IPS DF 6.9 (cell line): ENCODE results near the gene RPL22.
A peak's percentile ranks its signal among the peaks of the same experiment; 100 is the strongest.

ENCODE experiments used
- DNase-seq: peaks from one replicate; pipeline ENCODE4 v3.0.0-alpha.2; 2013; ENCODE audit warnings: low read depth, low spot score
- H3K27ac ChIP-seq: one replicate; pipeline ENCODE4 v1.5.1; 2013; ENCODE audit warnings: low read length, control low read depth
- H3K27me3 ChIP-seq: 2 replicates; pipeline ENCODE4 v1.6.1; 2013; ENCODE audit warnings: mild to moderate bottlenecking, low read length; ENCODE audit not compliant: control insufficient read depth, insufficient read depth
- H3K36me3 ChIP-seq: 2 replicates; pipeline ENCODE4 v1.6.1; 2013; ENCODE audit warnings: low read length; ENCODE audit not compliant: control insufficient read depth, insufficient read depth
- H3K4me1 ChIP-seq: 2 replicates; pipeline ENCODE4 v1.6.1; 2013; ENCODE audit warnings: low read length; ENCODE audit not compliant: control insufficient read depth, insufficient read depth
- H3K4me3 ChIP-seq: 2 replicates; pipeline ENCODE4 v1.5.1; 2013; ENCODE audit warnings: mild to moderate bottlenecking, low read length
- H3K9me3 ChIP-seq: 2 replicates; pipeline ENCODE4 v1.6.1; 2013; ENCODE audit warnings: low read length, inconsistent platforms; ENCODE audit not compliant: control insufficient read depth, insufficient read depth
- WGBS: extraction: QIAGEN DNeasy Blood & Tissue Kit; methylation state at CpG from one replicate; pipeline ENCODE4 v1.1.7; 2013; ENCODE audit warnings: mixed read lengths, missing lambda C conversion rate; ENCODE audit not compliant: insufficient read length, insufficient coverage; 5-methylcytosine and 5-hydroxymethylcytosine counted together

Gene RPL22

DNA sequence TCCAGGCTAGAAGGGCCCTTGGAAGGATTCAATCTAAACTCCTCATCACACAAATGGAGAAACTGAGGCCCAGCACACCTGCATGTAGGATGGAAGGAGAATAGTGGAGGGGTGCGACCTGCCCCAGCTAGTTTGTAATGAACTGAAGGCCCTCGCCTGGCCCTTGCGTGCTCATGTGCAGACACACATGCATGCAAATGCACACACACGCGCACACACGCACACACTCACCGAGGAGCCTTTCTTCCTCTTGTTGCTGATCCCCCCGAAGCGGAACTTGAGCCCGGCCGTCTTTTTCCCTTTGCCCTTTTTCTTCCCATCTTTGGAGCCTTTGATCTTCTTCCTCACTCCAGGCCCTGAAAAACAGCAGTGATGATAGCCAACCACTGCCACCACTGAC lies 47.2 kb downstream of the RPL22 start:
- peaks cover 1% of the 10 kb centered on the region; the same call in 1 of the 2 replicates for H3K4me1 ChIP-seq
- no peaks in the 10 kb centered on the region for H3K9me3 ChIP-seq
- no peak overlapping the region for H3K27ac ChIP-seq
- no peaks in the 10 kb centered on the region for H3K36me3 ChIP-seq
- no peak for DNase-seq
- WGBS, result no CpG with 5 or more reads among the region's 11 CpGs
- H3K4me3 ChIP-seq, result no peak overlapping the region
- H3K27me3 ChIP-seq, result peaks cover 3% of the 10 kb centered on the region; the same call in 1 of the 2 replicates

DNA sequence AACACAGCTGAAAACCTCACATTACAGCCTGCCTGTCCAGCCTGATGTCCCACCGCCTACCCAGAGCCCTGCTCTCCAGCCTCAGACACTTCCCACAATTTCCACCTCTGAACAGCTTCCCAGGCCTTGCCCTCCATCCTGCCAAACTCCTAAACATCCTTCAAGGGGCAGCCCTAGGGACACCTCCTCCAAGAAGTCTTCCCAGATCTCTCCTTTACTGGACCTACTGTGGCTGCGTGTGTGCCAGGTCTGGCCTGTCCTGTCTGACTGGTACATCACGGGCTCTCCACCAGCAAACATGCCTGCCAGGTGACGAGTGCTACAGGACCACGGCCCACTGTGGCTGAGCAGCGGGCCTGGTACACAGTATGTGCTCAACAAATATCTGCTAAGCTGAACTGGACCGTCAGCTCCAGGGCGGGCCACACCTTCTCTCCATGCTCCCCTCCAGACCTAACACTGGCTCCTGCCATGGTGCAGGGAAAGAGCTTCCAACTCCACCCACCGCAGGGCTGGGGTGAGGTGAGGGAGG lies 48.0 kb downstream of the RPL22 start:
- H3K27ac ChIP-seq, result no peak overlapping the region
- no peak for DNase-seq
- H3K27me3 ChIP-seq, result peaks cover 3% of the 10 kb centered on the region; the same call in 1 of the 2 replicates
- peaks cover 1% of the 10 kb centered on the region; the same call in 1 of the 2 replicates for H3K4me1 ChIP-seq
- no peak overlapping the region for H3K4me3 ChIP-seq
- H3K36me3 ChIP-seq, result no peaks in the 10 kb centered on the region
- no CpG with 5 or more reads among the region's 9 CpGs for WGBS
- H3K9me3 ChIP-seq, result no peaks in the 10 kb centered on the region

DNA sequence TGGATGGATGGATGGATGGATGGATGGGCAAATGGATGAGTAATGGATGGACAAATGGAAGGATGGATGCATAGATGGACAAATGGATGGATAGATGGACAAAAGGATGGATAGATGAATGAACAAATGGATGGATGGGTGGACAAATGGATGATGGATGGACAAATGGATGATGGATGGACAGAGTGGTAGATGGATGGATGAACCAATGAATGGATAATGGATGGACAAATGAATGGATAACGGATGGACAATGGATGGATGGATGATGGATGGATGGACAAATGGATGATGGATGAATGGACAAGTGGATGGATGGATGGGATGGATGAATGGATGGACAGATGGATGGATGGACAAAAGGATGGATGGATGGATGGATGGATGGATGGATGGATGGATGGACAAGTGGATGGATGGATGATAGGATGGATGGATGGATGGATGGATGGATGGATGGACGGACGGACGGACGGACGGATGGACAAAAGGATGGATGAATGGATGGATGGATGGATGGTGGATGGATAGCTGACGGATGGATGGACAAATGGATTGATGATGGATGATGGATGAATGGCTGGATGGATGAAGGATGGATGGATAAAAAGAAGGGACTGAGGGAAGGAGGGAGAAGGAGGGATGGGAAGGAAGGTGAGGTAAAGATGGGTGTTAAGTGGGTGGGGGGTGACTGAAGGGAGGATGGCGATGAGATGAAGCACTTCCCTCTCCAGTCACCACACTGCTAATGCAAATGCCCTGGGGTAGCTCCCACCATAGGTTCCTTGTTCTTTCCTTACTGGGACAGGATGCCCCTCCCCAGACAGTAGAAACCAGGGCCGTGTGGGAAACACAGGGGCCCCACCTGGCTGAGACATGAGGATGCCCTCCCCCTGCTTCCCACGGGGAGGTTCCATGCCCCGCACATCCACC lies 49.1 kb downstream of the RPL22 start:
- no peak for DNase-seq
- 100% methylated on average over 6 of the region's 11 CpGs for WGBS
- H3K9me3 ChIP-seq, result no peaks in the 10 kb centered on the region
- H3K4me1 ChIP-seq, result peaks cover 1% of the 10 kb centered on the region; the same call in 1 of the 2 replicates
- no peak overlapping the region for H3K27ac ChIP-seq
- no peaks in the 10 kb centered on the region for H3K36me3 ChIP-seq
- no peak overlapping the region for H3K4me3 ChIP-seq
- peaks cover 3% of the 10 kb centered on the region; the same call in 1 of the 2 replicates for H3K27me3 ChIP-seq

DNA sequence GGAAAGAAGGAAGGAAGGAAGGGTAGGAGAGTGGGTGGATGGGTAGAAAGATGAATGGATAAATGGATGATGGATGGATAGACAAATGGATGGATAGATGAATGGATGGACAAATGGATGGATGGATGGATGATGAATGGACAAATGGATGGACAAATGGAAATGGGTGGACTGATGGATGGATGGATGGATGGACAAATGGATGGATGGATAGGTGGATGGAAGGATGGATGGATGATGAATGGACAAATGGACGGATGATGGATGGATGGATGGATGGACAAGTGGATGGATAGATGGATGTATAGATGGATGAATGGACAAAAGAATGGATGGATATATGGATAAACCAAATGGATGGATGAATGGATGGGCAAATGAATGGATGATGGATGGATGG lies 49.8 kb downstream of the RPL22 start:
- Histone ChIP-seq H3K27ac (no peak overlapping the region), H3K4me1 (peaks cover 1% of the 10 kb centered on the region; the same call in 1 of the 2 replicates), H3K4me3 (no peak overlapping the region), H3K9me3 (no peaks in the 10 kb centered on the region), H3K36me3 (no peaks in the 10 kb centered on the region), H3K27me3 (peaks cover 3% of the 10 kb centered on the region; the same call in 1 of the 2 replicates)
- DNase-seq, result no peak
- no CpG with 5 or more reads among the region's 1 CpG for WGBS

DNA sequence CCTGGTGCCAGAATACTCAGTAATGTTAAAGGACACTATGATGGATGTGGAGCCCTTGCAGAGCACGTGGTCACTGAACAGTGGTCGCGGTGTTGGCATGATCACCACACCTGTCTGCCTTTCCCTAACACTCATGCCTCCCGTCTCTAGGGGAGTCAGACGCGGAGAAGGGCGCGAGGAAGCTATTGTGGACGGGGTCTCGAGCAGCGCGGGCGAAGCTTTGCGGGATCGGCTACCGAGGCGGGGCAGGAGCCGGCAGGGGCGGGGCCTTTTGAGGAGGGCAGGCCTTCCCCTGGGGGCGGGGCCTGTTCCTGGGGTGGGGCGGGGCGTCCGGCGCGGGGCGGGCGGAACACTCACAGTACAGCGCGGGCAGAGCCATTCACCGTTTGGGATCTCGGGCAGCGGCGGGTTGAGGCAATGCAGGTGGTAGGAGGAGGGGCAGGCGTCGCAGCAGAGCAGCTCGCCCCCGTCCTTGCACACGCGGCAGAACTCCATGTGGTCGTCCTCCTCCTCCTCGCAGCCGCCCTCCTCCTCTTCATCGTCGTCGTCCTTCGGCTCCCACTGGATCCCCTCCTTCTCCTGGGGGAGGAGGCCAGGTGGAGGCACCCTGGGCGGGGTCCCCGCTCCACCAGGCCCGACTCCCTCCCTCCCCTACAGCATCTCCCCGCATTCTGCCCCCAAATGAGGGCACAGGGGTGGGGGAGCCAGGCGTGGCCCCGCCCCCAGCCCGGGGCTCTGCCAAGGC lies 50.7 kb downstream of the RPL22 start:
- DNase-seq, result no peak
- peak overlapping the region; percentile 12; the same call in 1 of the 2 replicates for H3K4me3 ChIP-seq

DNA sequence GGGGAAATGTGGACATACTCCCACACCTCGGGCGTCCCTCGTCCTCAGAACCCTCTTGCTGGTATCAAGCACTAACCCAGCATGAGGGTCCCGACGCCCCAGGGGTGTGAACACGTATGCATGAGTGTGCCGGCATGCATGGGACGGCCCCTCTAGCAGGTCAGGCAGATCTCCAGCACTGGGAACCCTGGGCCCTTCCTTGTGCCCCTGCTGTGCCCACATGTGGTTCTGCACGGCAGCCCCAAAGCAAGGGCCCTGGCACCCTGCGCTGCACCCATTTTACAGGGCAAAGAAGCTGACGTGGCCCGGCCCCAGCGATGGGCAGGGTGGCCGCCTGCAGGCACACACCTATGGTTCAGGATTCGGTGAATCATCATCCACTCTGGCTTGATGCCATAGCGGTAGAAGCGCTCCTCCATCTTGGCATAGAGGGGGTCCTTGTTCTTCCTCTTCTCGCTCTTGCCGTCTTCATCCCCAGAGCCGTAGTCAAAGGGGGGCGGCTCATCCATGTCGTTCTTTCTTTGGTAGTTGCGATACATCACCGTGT lies 53.5 kb downstream of the RPL22 start:
- DNase-seq, result no peak
- no peak overlapping the region for H3K27ac ChIP-seq
- no peaks in the 10 kb centered on the region for H3K36me3 ChIP-seq
- no peak overlapping the region for H3K4me3 ChIP-seq
- no CpG with 5 or more reads among the region's 24 CpGs for WGBS
- H3K9me3 ChIP-seq, result no peaks in the 10 kb centered on the region
- H3K27me3 ChIP-seq, result peaks cover 3% of the 10 kb centered on the region; the same call in 1 of the 2 replicates
- peaks cover 1% of the 10 kb centered on the region; the same call in 1 of the 2 replicates for H3K4me1 ChIP-seq

More for the DNA sequence above, 50.7 kb downstream of the RPL22 start:
- Histone ChIP-seq H3K27ac (no peak overlapping the region), H3K4me1 (peaks cover 1% of the 10 kb centered on the region; the same call in 1 of the 2 replicates), H3K36me3 (no peaks in the 10 kb centered on the region), H3K27me3 (peaks cover 3% of the 10 kb centered on the region; the same call in 1 of the 2 replicates), H3K9me3 (no peaks in the 10 kb centered on the region)
- no CpG with 5 or more reads among the region's 53 CpGs for whole genome bisulfite sequencing

DNA sequence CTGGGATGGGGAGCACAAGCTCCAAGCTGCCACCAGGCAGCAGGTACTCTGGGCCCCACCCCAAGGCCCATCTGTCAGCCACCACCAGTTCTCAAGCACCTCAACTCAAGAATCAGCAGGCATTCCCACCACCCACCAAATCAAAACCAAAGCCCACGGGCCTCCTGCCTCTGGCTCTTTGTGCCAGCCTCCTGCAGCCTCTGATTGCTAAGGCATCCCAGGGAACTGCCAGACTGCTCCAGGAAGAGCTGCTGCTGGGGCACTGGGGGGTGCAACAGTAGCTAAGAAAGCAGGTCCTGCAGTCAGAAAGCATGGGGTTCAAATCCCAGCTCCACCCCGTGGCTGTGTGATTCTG lies 54.0 kb downstream of the RPL22 start:
- Histone ChIP-seq H3K4me1 (peaks cover 1% of the 10 kb centered on the region; the same call in 1 of the 2 replicates), H3K27me3 (peaks cover 3% of the 10 kb centered on the region; the same call in 1 of the 2 replicates), H3K36me3 (no peaks in the 10 kb centered on the region), H3K4me3 (no peak overlapping the region), H3K9me3 (no peaks in the 10 kb centered on the region), H3K27ac (no peak overlapping the region)
- WGBS, result no CpG with 5 or more reads among the region's 2 CpGs
- no peak for DNase-seq

DNA sequence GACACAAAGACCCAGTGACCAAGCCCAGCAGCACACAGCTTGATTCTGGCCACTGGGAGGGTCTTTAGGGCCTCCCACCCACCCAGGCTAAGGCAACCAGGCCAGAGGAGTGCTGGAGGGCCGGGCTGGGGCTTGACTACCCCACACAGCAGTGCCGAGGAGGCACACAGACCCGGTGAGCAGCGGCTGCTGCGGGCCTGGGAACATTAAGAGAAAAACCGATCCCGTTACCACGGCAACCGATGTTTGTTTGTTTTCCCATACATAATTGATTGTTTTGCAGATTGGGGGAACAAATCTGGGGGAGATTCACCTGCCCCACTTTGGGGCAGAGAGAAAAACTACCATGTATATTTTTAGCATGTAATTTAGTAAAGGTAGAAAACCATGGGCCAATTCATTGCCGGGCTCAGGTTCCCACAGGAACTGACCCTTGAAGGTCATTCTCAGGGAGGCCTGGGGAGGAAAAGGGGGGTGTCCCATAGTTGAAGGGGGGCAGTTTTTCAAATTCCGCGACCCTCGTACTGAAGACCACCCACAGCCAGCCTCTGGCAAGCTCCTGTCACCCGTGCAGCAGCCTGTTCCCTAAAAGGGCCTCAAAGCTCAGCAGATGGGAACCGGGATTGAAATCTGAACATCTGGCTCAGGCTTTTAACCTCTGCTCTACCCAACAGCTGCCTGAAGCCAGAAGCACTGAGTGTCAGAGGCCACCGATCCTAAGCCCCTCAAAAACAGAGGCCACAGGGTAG lies 54.6 kb downstream of the RPL22 start:
- WGBS, result no CpG with 5 or more reads among the region's 16 CpGs
- Histone ChIP-seq H3K9me3 (no peaks in the 10 kb centered on the region), H3K27me3 (peaks cover 3% of the 10 kb centered on the region; the same call in 1 of the 2 replicates), H3K4me1 (peaks cover 1% of the 10 kb centered on the region; the same call in 1 of the 2 replicates), H3K27ac (no peak overlapping the region), H3K4me3 (no peak overlapping the region), H3K36me3 (no peaks in the 10 kb centered on the region)
- no peak for DNase-seq

DNA sequence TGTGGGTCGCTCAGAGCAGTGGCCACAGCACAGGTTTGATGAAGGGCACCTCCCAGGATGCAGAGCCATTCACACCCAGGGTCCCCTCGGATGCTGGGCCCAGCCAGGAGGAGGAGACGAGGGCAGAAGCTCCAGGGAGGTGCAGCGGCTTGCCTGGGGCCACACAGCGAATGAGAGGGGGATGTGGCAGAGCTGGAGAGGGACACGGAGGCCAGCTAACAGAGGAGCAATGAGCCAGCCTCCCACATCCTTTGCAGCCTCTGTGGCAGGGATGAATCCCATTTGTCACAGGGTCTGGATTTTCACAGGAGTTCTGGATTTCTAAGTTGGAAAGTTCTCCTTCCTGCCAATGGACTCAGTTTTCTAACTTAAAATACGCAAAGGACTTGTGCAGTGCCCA lies 55.2 kb downstream of the RPL22 start:
- Histone ChIP-seq H3K27ac (no peak overlapping the region), H3K4me3 (no peak overlapping the region), H3K36me3 (no peaks in the 10 kb centered on the region), H3K4me1 (peaks cover 1% of the 10 kb centered on the region; the same call in 1 of the 2 replicates), H3K27me3 (peaks cover 3% of the 10 kb centered on the region; the same call in 1 of the 2 replicates), H3K9me3 (no peaks in the 10 kb centered on the region)
- WGBS, result no CpG with 5 or more reads among the region's 7 CpGs
- no peak for DNase-seq
